ENCODE data around the gene TECR.

DNA sequence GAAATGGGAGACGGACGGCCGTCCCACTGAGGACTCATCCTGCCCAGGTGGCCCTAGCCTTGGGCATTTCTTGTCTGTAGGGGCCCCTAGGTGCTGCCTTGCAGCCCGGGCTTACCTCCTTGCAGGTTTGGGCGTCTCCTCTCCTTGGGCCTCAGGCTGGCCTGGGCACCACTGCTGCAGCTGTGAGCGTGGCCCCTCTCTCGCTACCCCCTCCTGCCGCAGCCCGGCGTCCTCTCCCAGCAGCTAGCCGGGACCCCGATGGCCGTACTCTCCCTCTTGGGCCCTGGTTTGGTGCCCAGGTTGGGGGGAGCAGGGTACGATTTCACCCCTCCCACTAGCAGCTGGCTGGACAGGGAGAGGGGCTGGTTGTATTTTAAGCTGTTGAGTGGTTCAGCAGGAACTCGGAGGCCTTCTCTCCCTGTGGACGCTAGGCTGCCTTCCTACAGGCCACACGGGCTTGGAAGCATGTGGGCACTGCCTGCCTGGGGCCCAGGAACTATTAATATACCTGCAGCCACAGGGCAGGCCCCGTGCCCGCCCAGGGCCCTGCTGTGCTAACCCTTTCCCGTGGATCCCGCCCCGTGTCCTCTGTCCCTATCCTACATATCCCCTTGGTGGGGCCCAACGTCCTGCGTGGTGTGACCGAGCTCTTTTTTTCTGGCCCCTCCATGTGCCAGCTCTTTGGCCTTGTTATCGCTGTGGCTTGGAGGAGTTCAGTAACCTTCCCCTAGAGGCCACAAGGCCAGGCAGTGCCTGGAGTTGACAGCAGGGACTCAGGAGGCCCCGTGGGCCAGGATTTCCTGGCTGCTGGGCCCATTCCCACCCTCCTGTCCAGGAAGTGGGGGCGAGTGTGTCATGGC, 30.8 kb downstream of the TECR start:
- TF ChIP-seq SIN3A (IDR thresholded peaks at IDR 0.05; ENCODE audit: low read depth) (no peak), EZH2phosphoT487 (IDR thresholded peaks at IDR 0.05; ENCODE audit: borderline replicate concordance) (no peak), POLR2AphosphoS5 (IDR thresholded peaks at IDR 0.05; ENCODE audit: low read depth, low read length) (no peak), EGR1 (IDR thresholded peaks at IDR 0.05; ENCODE audit: low read depth) (no peak), POLR2A (IDR thresholded peaks at IDR 0.05; ENCODE audit: borderline replicate concordance, extremely low read depth, insufficient read depth, insufficient read length) (no peak), RAD21 (IDR thresholded peaks at IDR 0.05; ENCODE audit: low read depth) (no peak)
- TF ChIP-seq, protein P1, sequence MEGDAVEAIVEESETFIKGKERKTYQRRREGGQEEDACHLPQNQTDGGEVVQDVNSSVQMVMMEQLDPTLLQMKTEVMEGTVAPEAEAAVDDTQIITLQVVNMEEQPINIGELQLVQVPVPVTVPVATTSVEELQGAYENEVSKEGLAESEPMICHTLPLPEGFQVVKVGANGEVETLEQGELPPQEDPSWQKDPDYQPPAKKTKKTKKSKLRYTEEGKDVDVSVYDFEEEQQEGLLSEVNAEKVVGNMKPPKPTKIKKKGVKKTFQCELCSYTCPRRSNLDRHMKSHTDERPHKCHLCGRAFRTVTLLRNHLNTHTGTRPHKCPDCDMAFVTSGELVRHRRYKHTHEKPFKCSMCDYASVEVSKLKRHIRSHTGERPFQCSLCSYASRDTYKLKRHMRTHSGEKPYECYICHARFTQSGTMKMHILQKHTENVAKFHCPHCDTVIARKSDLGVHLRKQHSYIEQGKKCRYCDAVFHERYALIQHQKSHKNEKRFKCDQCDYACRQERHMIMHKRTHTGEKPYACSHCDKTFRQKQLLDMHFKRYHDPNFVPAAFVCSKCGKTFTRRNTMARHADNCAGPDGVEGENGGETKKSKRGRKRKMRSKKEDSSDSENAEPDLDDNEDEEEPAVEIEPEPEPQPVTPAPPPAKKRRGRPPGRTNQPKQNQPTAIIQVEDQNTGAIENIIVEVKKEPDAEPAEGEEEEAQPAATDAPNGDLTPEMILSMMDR (IDR thresholded peaks at IDR 0.05 in 2 of 3, conservative IDR thresholded peaks at IDR 0.05 in 1 of 3; ENCODE audit: borderline replicate concordance in 1 of 3, insufficient read depth in 1 of 3, low read depth in 2 of 3, low read length in 2 of 3): no peak
- TF ChIP-seq, protein P2, sequence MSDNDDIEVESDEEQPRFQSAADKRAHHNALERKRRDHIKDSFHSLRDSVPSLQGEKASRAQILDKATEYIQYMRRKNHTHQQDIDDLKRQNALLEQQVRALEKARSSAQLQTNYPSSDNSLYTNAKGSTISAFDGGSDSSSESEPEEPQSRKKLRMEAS (IDR thresholded peaks at IDR 0.05): no peak
